GM21390 (cell line): ENCODE data around the gene UBE2V1.
"Not testable (repeated sequence)": the region's sequence is repeated elsewhere in the genome, so short reads cannot be mapped to it uniquely, and the experiment has no call there.

ENCODE experiments used
- ATAC-seq: cut with Tn5 transposase; IDR thresholded peaks from one replicate; pipeline ENCODE4 v1.9.1; 2021; ENCODE audit not compliant: unreplicated experiment

UBE2V1 gene

DNA sequence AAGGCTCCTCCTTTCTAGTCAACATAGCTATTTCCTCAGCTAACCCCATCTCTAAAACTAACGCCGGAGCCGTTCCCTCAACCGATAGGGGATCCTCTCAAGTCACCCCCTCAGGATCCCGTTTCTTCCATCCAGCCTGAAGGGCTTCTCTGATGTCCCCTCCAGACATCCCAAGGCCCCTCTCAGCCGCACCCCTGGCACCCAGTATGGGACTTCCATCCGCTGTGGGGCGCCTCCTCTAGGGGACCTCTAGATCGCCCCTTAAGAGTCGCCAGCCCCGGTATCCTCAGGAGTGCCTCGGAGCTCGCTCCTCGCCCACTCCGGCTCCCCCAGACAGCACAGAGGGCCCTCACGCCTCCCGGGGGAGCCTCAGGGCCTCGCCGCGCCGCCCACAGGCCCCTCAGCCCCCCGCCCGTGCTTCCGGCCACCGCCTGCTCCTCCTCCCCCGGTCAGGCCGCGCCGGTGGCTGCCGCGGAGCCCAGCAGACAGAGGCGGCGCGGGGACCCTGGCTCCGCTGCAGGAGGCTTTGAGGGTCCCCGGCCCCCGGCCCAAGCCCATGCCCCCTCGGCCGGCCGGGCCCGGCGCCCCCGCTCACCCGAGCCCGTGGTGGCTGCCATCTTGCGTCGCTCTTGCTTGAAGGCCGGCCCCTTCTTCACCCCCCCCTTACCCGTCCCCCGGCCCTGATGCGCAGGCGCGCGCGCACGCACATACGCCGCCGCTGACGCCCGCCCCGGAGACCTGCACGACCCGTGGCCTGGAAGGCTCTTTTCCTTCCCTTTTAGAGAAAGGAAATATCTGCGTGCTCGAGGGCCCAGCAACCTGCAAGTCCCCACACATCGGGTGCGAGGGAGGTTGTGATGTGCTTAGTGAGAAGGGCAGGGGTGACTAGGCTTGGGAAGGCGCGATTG is at the start of gene UBE2V1:
UBE2V1 (minus strand) TSS at position 639 of the 908 bp plus-strand sequence; CDS start at position 617, 22 bp downstream.
- peak; percentile 32 for ATAC-seq

DNA sequence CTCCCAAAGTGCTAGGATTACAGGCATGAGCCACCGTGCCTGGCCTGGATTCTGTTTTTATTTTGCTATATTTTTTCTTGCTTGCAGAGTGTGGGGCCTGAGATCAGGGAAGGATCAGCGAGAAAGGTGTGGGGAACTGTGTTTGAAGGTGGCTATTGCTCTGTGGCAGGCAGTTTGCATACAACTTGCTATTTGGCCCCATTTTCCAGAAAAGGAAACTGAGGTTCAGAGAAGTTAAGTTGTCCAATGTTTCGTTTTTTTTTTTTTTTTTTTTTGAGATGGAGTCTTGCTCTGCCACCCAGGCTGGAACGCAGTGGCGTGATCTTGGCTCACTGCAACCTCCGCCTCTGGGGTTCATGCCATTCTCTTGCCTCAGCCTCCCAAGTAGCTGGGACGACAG is 48.5 kb upstream of the UBE2V1 start:
- ATAC-seq = not testable (repeated sequence)

DNA sequence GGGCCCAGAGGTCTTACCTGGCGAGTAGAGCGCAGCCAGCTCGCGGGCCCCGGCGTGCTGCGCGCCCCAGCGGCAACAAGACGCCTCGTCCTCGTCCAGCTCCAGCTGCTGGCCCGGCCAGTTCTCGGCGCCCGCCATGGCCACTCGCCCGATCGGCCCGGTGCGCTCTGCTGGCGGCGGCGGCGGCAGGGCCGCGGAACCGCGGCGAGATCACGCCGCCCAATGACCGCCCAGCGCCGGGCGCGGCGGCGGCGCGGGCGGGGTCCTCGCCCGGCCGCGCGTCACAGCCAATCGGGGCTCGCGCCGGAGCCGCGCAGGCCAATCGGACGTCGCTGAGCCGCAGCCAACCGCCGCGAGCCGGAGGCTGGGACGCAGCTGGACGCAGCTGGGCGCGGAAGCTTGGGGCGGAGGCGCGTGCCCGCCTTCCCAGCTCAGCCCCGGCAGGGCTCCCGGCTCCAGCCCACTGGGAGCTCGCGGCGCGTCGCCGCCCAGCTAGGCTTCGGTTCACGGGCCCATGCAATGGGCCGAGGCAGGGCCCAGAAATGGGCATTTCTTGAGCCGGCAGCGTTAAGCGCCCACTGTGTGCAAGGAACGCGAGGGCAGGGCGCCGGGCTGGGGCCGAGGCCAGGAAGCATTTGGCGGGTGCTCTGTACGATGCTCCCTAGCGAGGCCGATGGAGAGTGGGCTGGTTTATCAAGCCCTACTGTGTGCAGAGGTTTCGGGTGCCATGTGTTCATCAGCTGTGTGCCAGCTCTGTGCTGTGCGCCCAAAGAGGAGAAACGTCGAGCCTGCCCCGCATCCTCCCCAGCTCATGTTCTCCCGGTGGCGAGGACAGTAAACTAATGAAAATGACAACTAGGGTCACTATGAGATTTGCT is 40.8 kb upstream of the UBE2V1 start, which contains the start of gene PEDS1:
PEDS1 (minus strand) TSS at position 224 of the 878 bp plus-strand sequence; CDS start at position 138, 86 bp downstream.
- peak; percentile 93 for ATAC-seq

- no peak for ATAC-seq
Measured at GRCh38 chr20:50153153-50153499, 40.2 kb upstream of the UBE2V1 start.

- ATAC-seq = no peak
Measured at GRCh38 chr20:50152394-50153152, 39.6 kb upstream of the UBE2V1 start.

DNA sequence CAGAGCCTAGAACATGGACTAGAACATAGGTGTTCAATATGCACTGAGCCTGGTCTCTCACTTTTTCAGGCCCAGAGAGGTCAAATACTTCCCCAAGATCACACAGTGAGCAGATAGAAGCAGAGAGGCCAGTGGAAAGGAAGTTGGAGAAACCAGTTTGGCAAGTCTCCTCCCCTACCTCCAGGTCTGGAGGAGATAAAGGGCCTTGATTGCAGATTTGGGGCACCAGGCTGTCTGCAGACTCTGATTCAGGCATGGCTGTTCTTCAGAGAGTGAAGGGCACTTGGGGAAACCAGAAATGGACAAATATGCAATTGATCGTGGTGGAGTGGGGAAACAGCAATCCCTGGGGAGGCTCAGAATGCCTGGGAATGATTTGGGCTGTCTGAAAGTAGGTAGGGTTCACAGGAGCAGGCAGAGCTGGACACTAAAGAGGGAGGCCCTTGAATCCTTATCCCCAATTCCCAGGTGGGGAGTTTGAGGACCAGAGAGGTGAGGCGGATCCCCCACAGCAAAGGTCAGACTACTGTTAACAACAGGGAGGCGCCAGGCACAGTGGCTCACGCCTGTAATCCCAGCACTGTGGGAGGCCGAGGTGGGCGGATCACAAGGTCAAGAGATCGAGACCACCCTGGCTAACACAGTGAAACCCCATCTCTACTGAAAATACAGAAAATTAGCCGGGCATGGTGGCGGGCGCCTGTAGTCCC is 38.2 kb upstream of the UBE2V1 start:
- no peak for ATAC-seq

DNA sequence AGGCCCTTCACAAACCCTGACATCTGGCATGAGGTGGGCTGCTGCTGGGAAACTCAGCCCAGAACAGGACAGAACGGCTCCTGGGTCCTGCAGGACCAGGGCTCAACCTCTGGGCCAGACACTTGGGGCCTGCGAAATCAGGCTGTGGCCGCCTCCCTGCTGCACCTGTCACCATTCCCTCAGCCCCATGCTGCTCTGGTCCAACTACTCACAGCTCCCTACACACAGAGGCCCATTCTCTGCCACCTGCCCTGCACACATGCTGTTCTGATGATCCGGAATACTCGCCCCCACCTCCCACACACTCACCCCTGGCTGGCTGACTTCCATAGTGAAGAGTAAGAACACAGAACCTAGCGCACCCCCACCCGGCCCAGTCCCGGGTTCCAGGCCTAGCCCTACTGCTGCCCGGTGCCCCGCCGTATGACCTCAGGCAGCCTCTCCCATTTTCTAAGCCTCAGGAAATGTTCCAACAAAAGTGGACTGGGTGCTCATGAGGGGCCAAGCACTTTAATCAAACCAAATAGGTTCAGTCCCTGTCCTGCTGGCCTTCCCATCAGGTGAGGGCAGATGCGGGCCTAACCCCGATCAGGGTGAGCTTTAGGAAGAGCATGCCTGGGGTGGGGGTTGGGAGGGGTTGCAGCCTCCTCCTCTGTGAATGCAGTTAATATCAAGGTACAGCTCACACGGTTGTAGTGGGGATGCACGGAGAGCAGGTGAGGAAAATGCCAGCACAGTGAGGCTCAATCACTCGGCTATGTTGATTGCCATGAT is 36.7 kb upstream of the UBE2V1 start:
- no peak for ATAC-seq

DNA sequence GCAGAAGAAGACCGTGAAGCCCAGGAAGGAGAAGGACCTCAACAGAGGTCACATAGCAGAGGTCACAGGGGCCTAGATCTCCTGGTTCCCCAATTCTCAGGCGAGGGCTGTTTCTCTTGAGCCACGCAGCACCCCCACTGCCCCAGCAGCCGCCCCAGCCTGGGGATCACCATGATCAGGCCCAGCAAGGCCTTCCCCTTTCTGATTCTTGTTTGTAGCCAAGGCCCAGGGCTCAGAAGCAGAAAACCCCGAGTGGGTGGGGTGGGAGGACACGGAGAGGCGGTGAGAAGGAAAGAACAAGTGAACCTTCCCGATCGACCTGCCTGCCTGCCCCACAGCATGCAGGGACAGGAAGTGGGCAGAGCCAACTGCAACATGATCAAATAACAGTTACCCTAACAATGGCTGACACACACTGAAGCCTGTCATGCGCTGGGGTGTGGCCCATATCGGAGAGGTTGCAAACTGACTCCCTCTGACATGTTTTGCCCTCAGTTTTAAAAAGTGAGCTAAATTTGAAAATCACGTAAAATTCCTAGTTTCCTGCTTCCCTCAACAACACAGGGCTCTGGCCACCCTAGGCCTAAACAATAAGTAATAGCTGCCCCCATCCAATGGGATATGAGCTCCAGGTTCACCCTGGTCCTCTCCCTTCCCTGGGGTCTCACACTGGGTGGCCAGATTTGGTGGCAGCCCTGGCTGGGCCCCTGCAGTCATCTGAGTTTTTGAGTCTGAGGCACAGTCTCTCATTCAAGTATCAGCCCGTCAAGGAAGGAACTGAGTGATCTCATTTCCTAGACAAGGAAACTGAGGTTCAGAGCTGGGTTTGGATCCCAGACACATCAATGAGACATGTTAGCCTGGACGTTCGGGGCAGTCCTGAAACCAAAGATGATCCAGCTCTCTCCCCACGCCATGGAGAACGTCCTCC is 34.0 kb upstream of the UBE2V1 start:
- peak; percentile 70 for ATAC-seq

DNA sequence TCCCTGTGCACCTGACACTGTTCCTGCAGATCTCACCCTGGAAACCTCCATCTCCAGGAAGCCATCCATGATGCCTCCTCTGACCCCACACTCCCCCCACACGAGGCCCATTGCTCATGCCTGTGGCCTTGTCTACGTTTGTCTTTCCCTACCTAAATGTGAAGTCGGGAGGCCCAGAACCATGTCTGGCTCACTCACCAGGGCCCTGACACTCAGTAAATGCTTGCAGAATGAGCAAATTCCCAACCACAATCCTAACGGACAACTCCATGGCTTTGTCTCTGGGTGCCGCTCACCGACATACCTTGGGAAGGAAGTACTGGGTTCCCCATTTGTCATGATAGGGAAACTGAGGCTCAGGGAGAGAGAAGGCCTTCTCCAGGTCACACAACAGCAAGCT is 33.3 kb upstream of the UBE2V1 start:
- ATAC-seq = no peak

- ATAC-seq = no peak
Measured at GRCh38 chr20:50145566-50145965, 32.6 kb upstream of the UBE2V1 start.

DNA sequence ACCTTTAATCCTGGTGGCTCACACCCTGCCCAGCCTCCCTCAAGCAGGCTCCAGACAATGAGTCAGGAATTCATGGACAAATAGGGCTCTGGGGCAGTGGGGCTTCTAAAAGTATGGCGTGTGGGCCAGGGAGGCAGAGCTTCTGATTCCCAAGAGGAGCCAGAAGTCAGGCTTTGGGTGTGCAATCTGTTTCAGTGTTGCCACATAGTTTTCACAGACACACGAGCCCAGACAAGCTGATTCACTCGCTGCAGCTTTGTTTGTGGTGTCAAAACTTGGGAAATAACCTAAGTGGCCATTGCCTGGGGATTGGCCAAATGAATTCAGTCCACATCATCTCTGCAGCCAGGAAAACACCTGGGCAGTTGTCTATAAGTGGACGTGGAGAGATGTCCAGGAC is 31.4 kb upstream of the UBE2V1 start:
- no peak for ATAC-seq

GRCh38 chr20:50142812-50143211 is 29.9 kb upstream of the UBE2V1 start:
- ATAC-seq = no peak

DNA sequence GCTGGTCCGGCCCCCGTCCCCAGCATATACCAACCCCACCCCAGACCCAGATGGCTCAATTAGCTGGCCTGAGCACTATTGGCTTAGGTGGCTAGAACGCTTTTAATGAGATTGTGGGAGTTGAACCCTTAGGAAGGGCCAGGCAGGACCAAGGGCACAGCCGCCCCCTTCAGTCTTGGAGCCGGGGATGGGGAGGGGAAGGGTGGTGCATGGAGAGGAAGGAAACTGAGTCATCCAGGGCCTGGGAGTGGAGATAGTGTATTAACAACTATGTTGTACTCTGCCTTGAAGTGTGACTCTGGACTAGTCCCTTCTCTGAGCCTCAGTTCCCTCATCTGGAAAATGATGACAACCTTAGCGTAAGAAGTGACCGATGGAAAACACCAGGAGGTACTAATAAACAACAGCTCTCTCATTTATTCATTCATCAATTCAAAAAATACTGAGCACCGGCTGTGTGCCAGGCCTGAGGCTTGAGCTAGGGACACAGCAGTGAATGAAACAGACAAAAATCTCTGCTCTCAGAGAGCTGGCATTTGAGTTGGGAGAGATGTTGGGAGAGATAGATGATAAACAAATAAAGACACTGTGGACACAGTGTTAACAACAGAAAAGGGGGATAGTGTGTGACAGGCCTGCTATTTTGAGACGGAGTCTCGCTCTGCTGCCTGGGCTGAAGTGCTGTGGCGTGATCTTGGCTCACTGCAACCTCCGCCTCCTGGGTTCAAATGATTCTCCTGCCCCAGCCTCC is 29.0 kb upstream of the UBE2V1 start:
- no peak for ATAC-seq

- ATAC-seq = no peak
Measured at GRCh38 chr20:50141018-50141675, 28.2 kb upstream of the UBE2V1 start.

GRCh38 chr20:50140339-50140859 is 27.4 kb upstream of the UBE2V1 start:
- ATAC-seq = no peak

- no peak for ATAC-seq
Measured at GRCh38 chr20:50138479-50139393, 25.8 kb upstream of the UBE2V1 start.
